Measurements from ENCODE around the gene BORCS6.

DNA sequence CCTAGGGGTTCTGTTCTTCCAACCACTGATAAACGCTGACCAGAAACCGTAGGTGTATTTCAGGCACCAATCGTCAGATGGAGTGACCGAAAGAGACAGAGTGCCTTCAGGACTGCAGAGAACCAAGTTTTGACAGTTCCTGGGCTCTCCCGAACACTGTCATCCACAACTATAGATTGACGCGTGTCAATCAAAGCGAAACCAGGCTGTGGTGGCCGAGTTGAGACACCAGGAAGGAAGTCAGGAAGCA lies 32.3 kb upstream of the BORCS6 start:
- TF ChIP-seq REST (IDR thresholded peaks at IDR 0.05; ENCODE audit: insufficient read depth in 1 of 2, low read depth in 2 of 2, low read length in 2 of 2): no peak
- TF ChIP-seq TAF1 (IDR thresholded peaks at IDR 0.05; ENCODE audit: borderline replicate concordance, insufficient read depth, low read length): no peak

Data from PFSK-1 (cell line).